Measurements from ENCODE around the gene AMOT. TPM values are rescaled to one million over a fixed set of nuclear protein-coding genes. Genes with fewer than 3 reads are reported as not detected.

AMOT gene
- total RNA-seq, 1 donor, result 5.1 TPM

- Histone ChIP-seq H3K9me3 (ENCODE audit: low read depth, low read length) (no peaks in the 10 kb centered on the region), H3K4me1 (ENCODE audit: insufficient read depth, low read length) (no peaks in the 10 kb centered on the region), H3K4me2 (ENCODE audit: insufficient read depth, low read length) (no peak overlapping the region), H3K27me3 (ENCODE audit: insufficient read depth, low read length) (peaks cover 13% of the 10 kb centered on the region), H2AFZ (ENCODE audit: low read length) (no peak overlapping the region), H3K79me2 (ENCODE audit: insufficient read depth, low read length) (no peaks in the 10 kb centered on the region), H4K20me1 (ENCODE audit: insufficient read depth, low read length) (no peaks in the 10 kb centered on the region), H3K36me3 (ENCODE audit: insufficient read depth, low read length) (no peaks in the 10 kb centered on the region), H3K27ac (ENCODE audit: low read depth, low read length) (no peak overlapping the region), H3K4me3 (ENCODE audit: insufficient read depth, low read length) (no peak overlapping the region)
- DNase-seq (ENCODE audit: insufficient read length, low spot score, missing footprints), result peak; percentile 54
- TF ChIP-seq, protein P1, sequence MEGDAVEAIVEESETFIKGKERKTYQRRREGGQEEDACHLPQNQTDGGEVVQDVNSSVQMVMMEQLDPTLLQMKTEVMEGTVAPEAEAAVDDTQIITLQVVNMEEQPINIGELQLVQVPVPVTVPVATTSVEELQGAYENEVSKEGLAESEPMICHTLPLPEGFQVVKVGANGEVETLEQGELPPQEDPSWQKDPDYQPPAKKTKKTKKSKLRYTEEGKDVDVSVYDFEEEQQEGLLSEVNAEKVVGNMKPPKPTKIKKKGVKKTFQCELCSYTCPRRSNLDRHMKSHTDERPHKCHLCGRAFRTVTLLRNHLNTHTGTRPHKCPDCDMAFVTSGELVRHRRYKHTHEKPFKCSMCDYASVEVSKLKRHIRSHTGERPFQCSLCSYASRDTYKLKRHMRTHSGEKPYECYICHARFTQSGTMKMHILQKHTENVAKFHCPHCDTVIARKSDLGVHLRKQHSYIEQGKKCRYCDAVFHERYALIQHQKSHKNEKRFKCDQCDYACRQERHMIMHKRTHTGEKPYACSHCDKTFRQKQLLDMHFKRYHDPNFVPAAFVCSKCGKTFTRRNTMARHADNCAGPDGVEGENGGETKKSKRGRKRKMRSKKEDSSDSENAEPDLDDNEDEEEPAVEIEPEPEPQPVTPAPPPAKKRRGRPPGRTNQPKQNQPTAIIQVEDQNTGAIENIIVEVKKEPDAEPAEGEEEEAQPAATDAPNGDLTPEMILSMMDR (IDR thresholded peaks at IDR 0.05; ENCODE audit: extremely low read depth, low read depth, low read length), result no peak
Measured at GRCh38 chrX:112779139-112779538, 61.5 kb downstream of the AMOT start.

DNA sequence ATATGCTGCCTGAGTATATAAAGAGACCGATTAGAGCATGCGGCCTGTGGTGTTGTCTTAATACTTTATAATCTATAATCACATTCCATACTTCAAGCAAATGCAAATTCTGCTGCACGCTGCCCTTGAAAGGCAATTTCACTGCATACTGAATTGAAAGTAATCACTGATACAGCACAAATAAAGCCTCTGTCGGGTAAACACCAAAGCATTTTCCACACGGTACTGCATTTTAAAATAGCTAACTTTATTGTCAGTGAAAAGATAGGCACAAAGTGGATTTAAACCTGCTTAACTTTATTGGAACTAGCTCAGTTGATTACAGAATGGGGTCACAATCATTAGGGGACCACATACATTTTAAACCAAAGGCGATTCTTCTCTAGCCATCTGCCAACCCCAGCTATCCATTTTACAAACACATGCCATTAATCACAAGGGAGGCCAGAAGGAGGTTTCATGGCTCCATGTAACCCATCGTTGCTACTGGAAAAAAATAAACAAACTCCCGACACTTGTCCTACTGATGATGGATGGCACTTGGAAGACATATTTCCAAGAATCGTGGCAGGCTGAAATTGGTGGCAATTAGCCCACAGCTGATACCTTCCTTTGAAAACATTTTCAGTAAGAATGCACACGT is 65.9 kb downstream of the AMOT start:
- TF ChIP-seq, protein P1 (IDR thresholded peaks at IDR 0.05; ENCODE audit: extremely low read depth, low read depth, low read length), result no peak
- H2AFZ ChIP-seq (ENCODE audit: low read length), result no peak overlapping the region
- no peak overlapping the region for H3K27ac ChIP-seq (ENCODE audit: low read depth, low read length)
- H3K4me1 ChIP-seq (ENCODE audit: insufficient read depth, low read length), result no peaks in the 10 kb centered on the region
- H3K4me3 ChIP-seq (ENCODE audit: insufficient read depth, low read length), result no peak overlapping the region
- no peaks in the 10 kb centered on the region for H3K9me3 ChIP-seq (ENCODE audit: low read depth, low read length)
- no peaks in the 10 kb centered on the region for H3K79me2 ChIP-seq (ENCODE audit: insufficient read depth, low read length)
- no peak overlapping the region for H3K4me2 ChIP-seq (ENCODE audit: insufficient read depth, low read length)
- H4K20me1 ChIP-seq (ENCODE audit: insufficient read depth, low read length), result no peaks in the 10 kb centered on the region
- DNase-seq (ENCODE audit: insufficient read length, low spot score, missing footprints), result no peak
- no peaks in the 10 kb centered on the region for H3K36me3 ChIP-seq (ENCODE audit: insufficient read depth, low read length)
- H3K27me3 ChIP-seq (ENCODE audit: insufficient read depth, low read length), result peaks cover 19% of the 10 kb centered on the region

GRCh38 chrX:112774142-112774541 is 66.5 kb downstream of the AMOT start:
- H3K4me1 ChIP-seq (ENCODE audit: insufficient read depth, low read length), result no peaks in the 10 kb centered on the region
- H3K79me2 ChIP-seq (ENCODE audit: insufficient read depth, low read length), result no peaks in the 10 kb centered on the region
- H3K4me3 ChIP-seq (ENCODE audit: insufficient read depth, low read length), result no peak overlapping the region
- H3K36me3 ChIP-seq (ENCODE audit: insufficient read depth, low read length), result no peaks in the 10 kb centered on the region
- no peak overlapping the region for H3K27ac ChIP-seq (ENCODE audit: low read depth, low read length)
- H3K4me2 ChIP-seq (ENCODE audit: insufficient read depth, low read length), result no peak overlapping the region
- H3K27me3 ChIP-seq (ENCODE audit: insufficient read depth, low read length), result peaks cover 19% of the 10 kb centered on the region
- no peak overlapping the region for H2AFZ ChIP-seq (ENCODE audit: low read length)
- no peaks in the 10 kb centered on the region for H3K9me3 ChIP-seq (ENCODE audit: low read depth, low read length)
- H4K20me1 ChIP-seq (ENCODE audit: insufficient read depth, low read length), result no peaks in the 10 kb centered on the region
- TF ChIP-seq, protein P1 (IDR thresholded peaks at IDR 0.05; ENCODE audit: extremely low read depth, low read depth, low read length), result no peak
- DNase-seq (ENCODE audit: insufficient read length, low spot score, missing footprints), result no peak

DNA sequence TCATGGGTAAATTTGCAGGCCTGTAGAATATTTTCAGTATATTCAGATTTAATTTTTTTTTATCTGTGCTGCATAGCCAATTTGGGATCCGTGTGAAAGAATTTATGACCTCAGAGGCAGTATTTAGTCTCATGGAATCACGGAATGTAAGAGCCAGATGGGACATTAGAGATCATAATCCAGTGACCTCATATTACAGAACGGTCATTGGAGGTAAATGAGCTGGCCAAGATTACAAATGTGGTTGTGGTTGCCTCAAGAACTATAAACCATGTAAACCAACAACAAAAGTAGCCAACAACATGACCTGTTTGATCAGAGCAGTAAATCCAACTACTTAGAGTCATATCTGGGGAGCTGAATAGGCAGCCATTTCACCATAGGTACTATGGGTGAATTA is 71.6 kb downstream of the AMOT start:
- TF ChIP-seq, protein P1 (IDR thresholded peaks at IDR 0.05; ENCODE audit: extremely low read depth, low read depth, low read length), result no peak
- Histone ChIP-seq H3K4me1 (ENCODE audit: insufficient read depth, low read length) (no peaks in the 10 kb centered on the region), H3K9me3 (ENCODE audit: low read depth, low read length) (no peaks in the 10 kb centered on the region), H3K27me3 (ENCODE audit: insufficient read depth, low read length) (peaks cover 10% of the 10 kb centered on the region), H3K36me3 (ENCODE audit: insufficient read depth, low read length) (no peaks in the 10 kb centered on the region), H2AFZ (ENCODE audit: low read length) (no peak overlapping the region), H3K27ac (ENCODE audit: low read depth, low read length) (no peak overlapping the region), H3K79me2 (ENCODE audit: insufficient read depth, low read length) (no peaks in the 10 kb centered on the region), H3K4me3 (ENCODE audit: insufficient read depth, low read length) (no peak overlapping the region), H4K20me1 (ENCODE audit: insufficient read depth, low read length) (no peaks in the 10 kb centered on the region), H3K4me2 (ENCODE audit: insufficient read depth, low read length) (no peak overlapping the region)
- peak; percentile 71 for DNase-seq (ENCODE audit: insufficient read length, low spot score, missing footprints)

Measured in osteoblast (primary cell).